Caco-2 (cell line): ENCODE measurements around the gene IL10RA. TPM values are rescaled to one million over a fixed set of nuclear protein-coding genes. Genes with fewer than 3 reads are reported as not detected.

Source experiments
- BruUV-seq: library from RNA; stranded (reverse); fragments of 400-500 nt; replicated peaks from 2 replicates; lab custom pipeline; 2021; lab: Mats Ljungman, UMichigan
- CTCF ChIA-PET: fragments of 300-600 bp; sonication (Branson Sonifier 250); formaldehyde crosslinking; loops from one replicate; lab custom pipeline; 2022; ENCODE audit warnings: antibody characterized with exemption; lab: Charles Lee
- POLR2A ChIA-PET: fragments of 300-600 bp; sonication (Branson Sonifier 250); formaldehyde crosslinking; loops from one replicate; lab custom pipeline; 2022; ENCODE audit warnings: antibody characterized with exemption; lab: Charles Lee
- DNase-seq, 2 experiments: peaks; one replicate each; pipeline versions ENCODE4 v3.0.0 to v3.0.0-alpha.2; 2020 to 2022
- H3K27me3 ChIP-seq: replicated peaks from 2 replicates; pipeline ENCODE4 v1.6.0; 2011; ENCODE audit warnings: low read length; ENCODE audit not compliant: control insufficient read depth, insufficient read depth
- H3K36me3 ChIP-seq: 2 replicates; pipeline ENCODE4 v1.5.1; 2011; ENCODE audit warnings: low read length; ENCODE audit not compliant: control insufficient read depth, insufficient read depth
- H3K4me1 ChIP-seq: fragments of 250-450 bp; sonication (Bioruptor Pico); 2 replicates; pipeline ENCODE4 v1.5.1; 2020; ENCODE audit warnings: mild to moderate bottlenecking
- H3K4me3 ChIP-seq: 2 replicates; pipeline ENCODE4 v1.5.1; 2011; ENCODE audit warnings: low read depth, mild to moderate bottlenecking, control low read depth, low read length
- H3K9me3 ChIP-seq: fragments of 250-450 bp; sonication (Bioruptor Pico); 2 replicates; pipeline ENCODE4 v1.5.1; 2020; ENCODE audit warnings: mild to moderate bottlenecking, moderate library complexity
- H3K27ac Mint-ChIP-seq: one replicate; pipeline ENCODE4 v1.8.0; 2022; ENCODE audit warnings: mixed read lengths; ENCODE audit not compliant: unreplicated experiment
- H3K27me3 Mint-ChIP-seq: one replicate; pipeline ENCODE4 v1.8.0; 2022; ENCODE audit warnings: mixed read lengths; ENCODE audit not compliant: insufficient read depth, unreplicated experiment
- H3K36me3 Mint-ChIP-seq: one replicate; pipeline ENCODE4 v1.8.0; 2022; ENCODE audit warnings: mild to moderate bottlenecking, mixed read lengths; ENCODE audit not compliant: insufficient read depth, unreplicated experiment
- H3K4me1 Mint-ChIP-seq: one replicate; pipeline ENCODE4 v1.8.0; 2022; ENCODE audit warnings: low read depth, mixed read lengths; ENCODE audit not compliant: unreplicated experiment
- H3K4me3 Mint-ChIP-seq: one replicate; pipeline ENCODE4 v1.8.0; 2022; ENCODE audit warnings: mild to moderate bottlenecking, moderate library complexity, mixed read lengths; ENCODE audit not compliant: unreplicated experiment
- H3K9me3 Mint-ChIP-seq: one replicate; pipeline ENCODE4 v1.8.0; 2022; ENCODE audit warnings: mixed read lengths; ENCODE audit not compliant: unreplicated experiment
- intact Hi-C: fragments of 100-400 bp; cut with micrococcal nuclease; formaldehyde crosslinking; loops from one replicate; pipeline ENCODE4 v1.10.0; 2022; ENCODE audit not compliant: unreplicated experiment
- total RNA-seq: library from RNA; stranded (reverse); gene quantifications from 2 replicates; pipeline ENCODE4 v1.2.3, GENCODE V29; 2022
- TF ChIP-seq, protein P1 (sequence below), 2 experiments: fragments of 200-600 bp in 1 of 2; IDR thresholded peaks; 1 replicate in 1 of 2; 2 replicates in 1 of 2; pipeline versions ENCODE4 v1.5.1 to v1.8.0; 2011 to 2022; ENCODE audit warnings: antibody characterized with exemption in 1 of 2, control low read depth in 1 of 2, inconsistent platforms in 1 of 2, low read depth in 1 of 2, low read length in 1 of 2, mild to moderate bottlenecking in 1 of 2, moderate library complexity in 1 of 2; ENCODE audit not compliant: insufficient read depth in 1 of 2, severe bottlenecking in 1 of 2, unreplicated experiment in 1 of 2

Gene IL10RA
- total RNA-seq, 1 experiment from 2014 or later = 1.6 TPM

DNA sequence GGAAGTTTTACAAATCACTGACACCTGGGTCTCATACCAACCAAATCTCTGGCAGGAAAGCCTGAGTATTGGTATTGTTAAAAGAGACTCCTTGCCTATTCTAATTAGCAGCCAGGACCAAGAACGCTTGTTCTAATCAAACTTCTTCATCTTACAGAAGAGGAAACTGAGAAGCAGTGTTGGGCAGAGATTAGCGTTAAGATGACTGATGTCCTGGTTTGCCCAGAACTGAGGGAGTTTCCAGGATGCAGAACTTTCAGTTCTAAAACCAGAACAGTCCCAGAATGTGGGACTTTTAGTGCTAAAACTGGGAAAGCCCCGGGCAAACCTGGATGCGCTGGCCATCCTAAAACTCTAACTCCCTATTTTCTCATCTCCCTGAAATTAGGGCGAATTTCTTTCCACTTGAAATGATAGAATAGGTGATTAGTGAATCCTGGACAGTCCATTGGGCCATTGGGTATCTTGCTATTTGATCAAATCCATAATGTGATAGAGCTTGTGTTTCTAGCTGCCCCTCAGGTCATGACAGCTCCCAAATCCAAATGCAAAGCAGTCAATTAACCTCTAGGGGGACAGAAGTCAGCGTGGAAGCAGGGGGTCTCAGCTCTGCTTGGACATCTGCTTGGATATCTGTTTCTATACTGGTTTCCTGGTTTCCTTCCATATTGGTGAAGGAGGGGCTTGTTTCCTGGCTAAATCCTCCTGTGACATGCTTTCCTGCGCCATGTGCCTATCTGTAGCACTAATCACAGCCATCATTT is 41.0 kb upstream of the IL10RA start:
- Mint-ChIP-seq H3K4me1 (peaks cover 10% of the 10 kb centered on the region), H3K4me3 (no peak overlapping the region), H3K27ac (no peak overlapping the region), H3K27me3 (peaks cover 3% of the 10 kb centered on the region), H3K9me3 (peaks cover 14% of the 10 kb centered on the region), H3K36me3 (no peaks in the 10 kb centered on the region)
- Histone ChIP-seq H3K36me3 (no peaks in the 10 kb centered on the region), H3K27me3 (no peaks in the 10 kb centered on the region), H3K9me3 (peaks cover 12% of the 10 kb centered on the region), H3K4me1 (peaks cover 9% of the 10 kb centered on the region), H3K4me3 (no peak overlapping the region)
- ChIA-PET POLR2A (no interaction called here), CTCF (interaction anchor here (0.6 to 4.6 kb wide), 7 partner anchors 8 to 138 kb away, joined by 3 to 165 read pairs (median 4); no protein-coding TSS in a partner anchor)
- intact Hi-C loops = no loop called here
- DNase-seq = no peak
- BruUV-seq = no TSS peak
- TF ChIP-seq, protein P1, sequence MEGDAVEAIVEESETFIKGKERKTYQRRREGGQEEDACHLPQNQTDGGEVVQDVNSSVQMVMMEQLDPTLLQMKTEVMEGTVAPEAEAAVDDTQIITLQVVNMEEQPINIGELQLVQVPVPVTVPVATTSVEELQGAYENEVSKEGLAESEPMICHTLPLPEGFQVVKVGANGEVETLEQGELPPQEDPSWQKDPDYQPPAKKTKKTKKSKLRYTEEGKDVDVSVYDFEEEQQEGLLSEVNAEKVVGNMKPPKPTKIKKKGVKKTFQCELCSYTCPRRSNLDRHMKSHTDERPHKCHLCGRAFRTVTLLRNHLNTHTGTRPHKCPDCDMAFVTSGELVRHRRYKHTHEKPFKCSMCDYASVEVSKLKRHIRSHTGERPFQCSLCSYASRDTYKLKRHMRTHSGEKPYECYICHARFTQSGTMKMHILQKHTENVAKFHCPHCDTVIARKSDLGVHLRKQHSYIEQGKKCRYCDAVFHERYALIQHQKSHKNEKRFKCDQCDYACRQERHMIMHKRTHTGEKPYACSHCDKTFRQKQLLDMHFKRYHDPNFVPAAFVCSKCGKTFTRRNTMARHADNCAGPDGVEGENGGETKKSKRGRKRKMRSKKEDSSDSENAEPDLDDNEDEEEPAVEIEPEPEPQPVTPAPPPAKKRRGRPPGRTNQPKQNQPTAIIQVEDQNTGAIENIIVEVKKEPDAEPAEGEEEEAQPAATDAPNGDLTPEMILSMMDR (IDR thresholded peaks at IDR 0.05; ENCODE audit: insufficient read depth in 1 of 2, low read depth in 1 of 2, low read length in 1 of 2, severe bottlenecking in 1 of 2, unreplicated experiment in 1 of 2) = peak; percentile 35 to 46

DNA sequence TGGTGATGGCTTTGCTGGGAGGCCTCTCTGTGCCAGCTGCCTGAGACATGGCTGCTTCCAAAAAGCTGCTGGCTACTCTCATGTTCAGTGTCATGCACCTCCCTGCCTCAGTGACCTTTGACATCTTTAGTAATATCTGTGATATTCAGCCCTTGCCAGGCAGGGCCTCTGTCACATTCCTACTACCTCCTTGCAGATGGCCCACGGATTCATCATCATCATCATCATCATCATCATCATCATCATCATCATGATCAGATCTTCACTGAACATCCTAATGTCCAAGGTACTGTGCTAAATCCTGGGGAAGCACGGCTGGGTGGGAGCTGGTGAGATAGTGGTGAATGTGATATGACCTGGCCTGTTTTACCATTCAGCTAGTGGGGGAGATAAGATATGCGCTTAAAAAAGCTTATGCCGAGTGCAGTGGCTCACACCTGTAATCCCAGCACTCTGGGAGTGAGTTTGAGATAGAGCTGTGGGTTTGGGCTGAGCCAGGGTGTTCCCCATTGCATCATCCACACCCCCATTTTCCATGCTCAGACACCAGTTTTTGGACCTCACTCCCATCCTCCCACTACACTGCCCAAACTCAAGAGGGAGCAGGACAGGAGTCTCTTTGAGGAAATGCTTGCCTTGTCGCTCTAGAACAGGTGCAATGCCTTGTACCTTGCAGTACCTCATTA is 39.9 kb upstream of the IL10RA start:
- H3K4me1 Mint-ChIP-seq = peaks cover 17% of the 10 kb centered on the region
- H3K9me3 ChIP-seq = peaks cover 12% of the 10 kb centered on the region
- BruUV-seq = no TSS peak
- H3K27me3 ChIP-seq = no peaks in the 10 kb centered on the region
- peaks cover 14% of the 10 kb centered on the region for H3K9me3 Mint-ChIP-seq
- TF ChIP-seq, protein P1 (IDR thresholded peaks at IDR 0.05; ENCODE audit: insufficient read depth in 1 of 2, low read depth in 1 of 2, low read length in 1 of 2, severe bottlenecking in 1 of 2, unreplicated experiment in 1 of 2) = no peak
- no peak overlapping the region for H3K4me3 Mint-ChIP-seq
- peaks cover 3% of the 10 kb centered on the region for H3K27me3 Mint-ChIP-seq
- no peak overlapping the region for H3K27ac Mint-ChIP-seq
- H3K36me3 Mint-ChIP-seq = no peaks in the 10 kb centered on the region
- intact Hi-C loops = no loop called here
- no peak for DNase-seq
- peaks cover 4% of the 10 kb centered on the region for H3K4me1 ChIP-seq
- ChIA-PET CTCF (interaction anchor here (0.6 to 4.6 kb wide), 48 partner anchors 9 to 521 kb away, joined by 3 to 165 read pairs (median 6); partner anchors contain the start of genes FXYD2, FXYD6, IL10RA and TMPRSS13), POLR2A (interaction anchor here (0.5 to 0.6 kb wide), 2 partner anchors 70 to 438 kb away, joined by 3 to 7 read pairs; partner anchors contain the start of gene FXYD6)
- no peaks in the 10 kb centered on the region for H3K36me3 ChIP-seq
- H3K4me3 ChIP-seq = no peak overlapping the region
